ENCODE data around the gene KNL1. TPM values are rescaled to one million over a fixed set of nuclear protein-coding genes. Genes with fewer than 3 reads are reported as not detected.

KNL1 gene
- total and polyA plus RNA-seq, 2 of the 8 experiments (the other 6 are each of a cell fraction or from before 2014, with no cell fraction given): 4.4 to 22.5 TPM

DNA sequence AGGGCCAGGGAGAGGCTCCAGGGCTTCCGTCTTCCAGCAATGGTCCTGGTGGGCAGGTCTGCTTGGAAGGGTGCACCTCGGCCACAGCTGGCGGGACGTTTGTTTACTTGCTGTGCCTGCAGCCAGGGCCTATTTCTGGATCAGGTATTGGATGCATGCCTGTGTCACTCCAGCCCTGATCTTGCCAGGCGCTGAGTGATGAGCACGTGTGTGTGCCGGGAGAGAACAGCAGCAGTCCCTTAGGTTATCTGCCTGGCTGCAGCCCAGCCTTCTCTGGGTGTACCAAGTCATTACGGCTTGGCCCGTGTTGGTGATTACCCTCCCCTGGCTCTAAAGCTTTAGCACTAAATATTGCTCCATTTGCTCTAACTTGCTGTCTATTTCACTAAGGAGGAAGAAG, 44.2 kb upstream of the KNL1 start:
- FAIRE-seq (no peak), DNase-seq (ENCODE audit: low read depth in 1 of 2, low spot score in 2 of 2) (no peak)
- Histone ChIP-seq H2BK120ac (replicated peaks; ENCODE audit: low read depth, low read length) (no peak overlapping the region), H3K4me1 (replicated peaks in 1 of 4; ENCODE audit: control insufficient read depth in 3 of 4, insufficient read depth in 4 of 4, low read length in 3 of 4) (peaks cover 12 to 19% (median 13%) of the 10 kb centered on the region in 4 experiments), H3K4me2 (ENCODE audit: insufficient read depth in 1 of 2, low read depth in 2 of 2, low read length in 2 of 2) (no peak overlapping the region), H2AFZ (ENCODE audit: low read length) (no peak overlapping the region), H3K56ac (replicated peaks; ENCODE audit: insufficient read length, low read depth, low read length) (no peak overlapping the region), H2AK5ac (ENCODE audit: low read depth, low read length) (no peak overlapping the region), H3K23me2 (ENCODE audit: low read depth, low read length) (no peaks in the 10 kb centered on the region), H3K79me2 (ENCODE audit: control insufficient read depth in 1 of 2, insufficient read depth in 2 of 2, low read length in 2 of 2) (no peaks in the 10 kb centered on the region), H3K27ac (ENCODE audit: low read depth, low read length) (no peak overlapping the region), H3K23ac (ENCODE audit: insufficient read length) (no peak overlapping the region), H4K91ac (replicated peaks; ENCODE audit: insufficient read length, low read length) (no peak overlapping the region), H3K9me3 (ENCODE audit: insufficient read depth in 2 of 2, low read depth in 1 of 2, low read length in 1 of 2) (no peaks in the 10 kb centered on the region), H3K4ac (replicated peaks; ENCODE audit: insufficient read length, low read depth, low read length) (no peak overlapping the region), H2BK5ac (ENCODE audit: low read depth, low read length) (no peak overlapping the region), H2BK20ac (ENCODE audit: low read length) (no peak overlapping the region), H3K36me3 (ENCODE audit: control insufficient read depth in 2 of 4, insufficient read depth in 4 of 4, low read length in 3 of 4) (no peaks in the 10 kb centered on the region), H2BK15ac (ENCODE audit: low read length) (no peak overlapping the region), H3K79me1 (ENCODE audit: low read depth, low read length) (no peaks in the 10 kb centered on the region), H4K8ac (ENCODE audit: extremely low read depth, insufficient read depth, low read length) (no peak overlapping the region; the same call in 1 of the 2 replicates), H3K4me3 (ENCODE audit: extremely low read depth in 1 of 4, insufficient read depth in 2 of 4, low read depth in 3 of 4, low read length in 4 of 4) (no peak overlapping the region), H3K27me3 (replicated peaks in 1 of 4; ENCODE audit: control insufficient read depth in 3 of 4, extremely low read depth in 1 of 4, insufficient read depth in 3 of 4, low read length in 3 of 4) (no peaks in the 10 kb centered on the region), H4K5ac (ENCODE audit: insufficient read length, low read depth, low read length) (no peak overlapping the region), H4K20me1 (replicated peaks in 1 of 2; ENCODE audit: control insufficient read depth in 1 of 2, insufficient read depth in 2 of 2, low read length in 2 of 2) (no peaks in the 10 kb centered on the region), H3K18ac (ENCODE audit: extremely low read depth, low read length) (no peak overlapping the region), H2BK12ac (ENCODE audit: low read depth, low read length) (no peak overlapping the region), H3K9ac (replicated peaks in 1 of 4; ENCODE audit: extremely low read depth in 1 of 4, low read depth in 3 of 4, low read length in 3 of 4) (no peak overlapping the region), H3K14ac (ENCODE audit: insufficient read length) (no peak overlapping the region)
- 80% methylated on average over 9 of the region's 9 CpGs; no CpG with 5 or more reads in 1 of the 2 experiments for WGBS, 2 experiments (ENCODE audit: extremely low coverage in 1 of 2, insufficient coverage in 1 of 2, insufficient read length in 1 of 2, insufficient replicate concordance in 2 of 2, low coverage in 1 of 2, low lambda C conversion rate in 2 of 2, missing lambda C conversion rate in 1 of 2)
- CTCF ChIA-PET (ENCODE audit: partially characterized antibody): interaction anchor here (0.8 to 1.1 kb wide), 3 partner anchors 8 to 122 kb away, joined by 3 to 5 read pairs (median 3); no protein-coding TSS in a partner anchor
- TF ChIP-seq ZNF274 (IDR thresholded peaks at IDR 0.05; ENCODE audit: borderline replicate concordance, extremely low read depth, low read length) (no peak), EP300 (IDR thresholded peaks at IDR 0.05; ENCODE audit: borderline replicate concordance in 1 of 2, low read depth in 2 of 2, low read length in 2 of 2) (no peak)
- POLR2A ChIA-PET (ENCODE audit: partially characterized antibody): no interaction called here

Data from H1 (cell line).